GM18868 (cell line): Measurements from ENCODE around the gene CD1C.
"Not testable (repeated sequence)": the region's sequence is repeated elsewhere in the genome, so short reads cannot be mapped to it uniquely, and the experiment has no call there.

Experiments used
- ATAC-seq: cut with Tn5 transposase; IDR thresholded peaks from one replicate; pipeline ENCODE4 v1.9.1; 2021; ENCODE audit warnings: mild to moderate bottlenecking, moderate library complexity; ENCODE audit not compliant: unreplicated experiment

The CD1C gene

DNA sequence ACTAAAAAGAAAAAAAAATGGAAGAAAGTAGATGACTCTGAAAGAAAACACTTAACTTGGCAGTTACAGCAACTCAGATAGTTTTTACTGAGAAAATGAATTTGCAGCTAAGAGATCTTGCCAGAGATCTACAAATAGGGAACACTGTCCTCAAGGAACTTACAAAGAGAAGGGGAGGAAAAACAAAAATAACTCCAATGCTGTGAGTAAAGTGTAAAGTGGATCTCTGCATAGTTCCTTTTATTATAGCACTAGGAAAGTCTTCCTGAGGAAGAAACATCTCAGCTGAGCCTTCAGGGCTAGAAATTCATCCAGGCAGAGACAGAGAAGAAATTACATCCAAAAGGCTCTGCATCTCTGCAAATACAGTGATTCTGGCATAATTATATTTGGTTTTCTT is 37.8 kb downstream of the CD1C start:
- no peak for ATAC-seq

GRCh38 chr1:158328426-158328825 is 38.7 kb downstream of the CD1C start:
- ATAC-seq = no peak

- ATAC-seq = no peak
Measured at GRCh38 chr1:158329300-158329699, 39.6 kb downstream of the CD1C start.

DNA sequence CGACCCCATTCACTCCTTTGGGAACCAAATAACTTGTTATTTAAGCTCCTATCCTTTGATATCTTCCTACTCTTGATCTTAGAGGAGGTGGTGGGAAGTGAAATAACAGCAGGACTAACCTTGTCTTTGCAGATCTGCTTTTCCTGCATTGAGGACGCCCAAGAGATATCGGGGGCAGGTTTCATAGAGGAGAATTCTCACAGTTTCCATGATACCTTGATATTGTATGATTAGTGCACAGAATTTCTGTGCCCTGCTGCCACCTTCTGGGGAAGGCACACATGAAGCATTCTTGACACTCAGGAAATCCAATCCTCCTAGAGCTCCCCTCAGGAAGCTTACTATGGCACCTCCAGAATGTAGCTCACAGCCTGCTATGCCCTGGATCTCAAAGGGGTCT is 40.0 kb downstream of the CD1C start:
- no peak for ATAC-seq

- no peak for ATAC-seq
Measured at GRCh38 chr1:158330391-158331105, 40.8 kb downstream of the CD1C start.

GRCh38 chr1:158331106-158331425 is 41.3 kb downstream of the CD1C start:
- no peak for ATAC-seq

DNA sequence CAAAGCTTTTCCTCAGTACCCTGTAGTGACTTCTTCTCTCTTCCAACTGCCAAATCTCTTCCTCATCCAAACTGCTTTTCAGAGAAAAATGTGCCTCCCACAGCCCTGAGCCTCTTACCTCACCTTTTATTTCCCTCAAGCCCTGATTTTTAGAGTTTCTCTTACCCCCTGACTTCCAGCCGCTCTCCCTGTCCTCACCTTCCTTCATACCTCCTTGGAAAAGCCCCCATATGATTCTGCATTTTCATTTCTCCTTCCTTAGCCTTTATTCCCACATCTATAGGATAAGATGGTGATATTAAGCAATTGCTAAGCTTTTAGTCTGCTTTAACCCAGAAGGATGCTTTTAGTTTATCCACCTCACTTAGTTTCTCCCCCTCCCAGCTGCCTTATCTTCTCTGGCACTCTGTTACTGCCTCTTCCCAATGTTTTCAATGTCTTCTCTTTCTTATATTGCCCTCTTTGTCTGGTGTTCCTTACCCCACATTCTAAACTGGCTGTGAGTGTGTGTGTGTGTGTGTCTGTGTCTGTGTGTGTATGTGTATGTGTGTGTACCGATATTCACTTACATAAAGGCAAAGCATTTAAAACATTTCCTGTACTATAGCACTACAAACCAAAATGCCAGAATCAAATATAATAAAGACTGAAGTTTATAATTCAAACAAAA is 41.9 kb downstream of the CD1C start, which contains the start of gene CD1B:
TSS of gene CD1B (minus strand) at position 51 of the 670 bp plus-strand sequence. CDS start 108 bp downstream, outside the sequence.
- ATAC-seq = no peak

DNA sequence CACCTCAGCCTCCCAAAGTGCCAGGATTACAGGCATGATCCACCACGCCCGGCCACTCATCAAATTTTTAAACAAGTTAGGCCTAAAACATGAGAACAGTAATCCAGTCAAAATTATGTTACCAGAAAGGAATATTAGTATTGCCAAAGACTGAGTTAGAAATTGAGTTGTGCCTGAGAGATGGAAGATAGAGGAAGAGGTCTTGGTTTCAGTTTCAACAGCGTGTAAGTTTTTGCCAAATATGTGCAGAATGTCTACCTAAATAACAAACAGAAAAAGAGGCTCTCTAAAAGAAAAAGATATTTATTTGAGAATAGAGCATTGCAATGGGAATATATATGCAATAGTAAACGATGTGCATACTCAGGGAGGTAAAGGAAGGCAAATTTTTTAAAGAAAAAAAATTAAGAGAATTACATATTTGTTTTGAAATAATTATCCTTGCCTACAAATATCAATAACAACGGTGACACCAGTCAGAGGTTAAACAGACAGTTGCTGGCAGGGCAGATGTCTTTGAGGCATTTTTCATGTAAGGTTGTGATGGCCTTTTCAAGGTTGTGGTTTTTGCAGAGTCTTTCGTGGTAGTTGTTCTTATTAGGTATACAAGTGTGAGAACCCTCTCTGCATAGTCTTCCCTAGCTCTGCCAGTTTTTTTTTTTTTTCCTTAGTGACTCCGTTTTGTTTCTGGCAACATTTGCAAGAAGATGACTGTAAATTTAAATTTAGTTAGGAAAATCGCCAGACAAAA is 43.9 kb downstream of the CD1C start:
- peak; percentile 73 for ATAC-seq

DNA sequence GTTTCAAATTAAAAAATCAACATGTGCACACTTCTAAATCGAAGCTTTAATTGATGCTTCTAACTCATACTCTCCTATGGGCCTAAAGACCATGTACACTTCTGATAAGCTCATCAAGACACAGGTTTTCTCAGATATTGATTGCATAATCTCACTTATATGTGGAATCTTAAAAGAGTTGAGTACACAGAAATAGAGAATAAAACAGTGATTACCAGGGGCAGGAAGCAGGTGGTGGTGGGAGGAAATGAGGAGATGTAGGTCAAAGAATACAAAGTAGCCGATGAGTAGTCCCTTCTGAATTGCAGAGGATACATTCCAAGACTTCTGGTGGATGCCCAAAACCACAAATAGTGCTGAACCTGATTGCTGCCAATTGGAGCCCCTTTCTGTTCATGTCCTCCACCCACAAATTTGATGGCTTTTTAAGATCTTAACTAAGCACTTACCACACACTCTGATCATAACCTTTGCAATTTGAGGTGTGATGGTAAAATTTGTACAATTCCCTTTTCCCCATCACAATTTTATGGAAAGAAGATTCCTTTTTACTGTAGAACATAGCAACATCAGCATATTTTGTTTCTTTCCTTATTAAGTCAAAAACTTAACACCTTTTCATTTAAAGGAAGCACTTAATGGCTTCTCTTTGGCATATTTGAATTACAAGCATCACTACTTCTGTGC is 44.9 kb downstream of the CD1C start:
- ATAC-seq = no peak

GRCh38 chr1:158335213-158335532 is 45.5 kb downstream of the CD1C start:
- ATAC-seq = no peak

DNA sequence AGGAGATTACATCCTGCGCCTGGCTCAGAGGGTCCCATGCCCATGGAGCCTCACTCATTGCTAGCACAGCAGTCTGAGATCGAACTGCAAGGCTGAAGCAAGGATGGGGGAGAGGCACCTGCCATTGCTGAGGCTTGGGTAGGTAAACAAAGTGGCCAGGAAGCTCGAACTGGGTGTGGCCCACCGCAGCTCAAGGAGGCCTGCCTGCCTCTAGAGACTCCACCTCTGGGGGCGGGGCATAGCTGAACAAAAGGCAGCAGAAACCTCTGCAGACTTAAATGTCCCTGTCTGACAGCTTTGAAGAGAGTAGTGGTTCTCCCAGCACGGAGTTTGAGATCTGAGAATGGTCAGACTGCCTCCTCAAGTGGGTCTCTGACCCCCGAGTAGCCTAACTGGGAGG is 46.7 kb downstream of the CD1C start:
- ATAC-seq = not testable (repeated sequence)
